MM.1S (cell line): ENCODE measurements around the gene SYP.

Experiments used
- EZH2 ChIP-seq: fragments of 300-600 bp; sonication (generic); optimal IDR thresholded peaks from 2 replicates; pipeline ENCODE3; 2017; ENCODE audit warnings: low read depth, mild to moderate bottlenecking, antibody characterized with exemption, low read length, mixed read lengths
- EZH2phosphoT487 ChIP-seq: fragments of 300-600 bp; sonication (generic); IDR thresholded peaks from 2 replicates; pipeline ENCODE4 v1.6.1; 2018; ENCODE audit warnings: antibody characterized with exemption, low read length

- TF ChIP-seq EZH2phosphoT487 (no peak), EZH2 (no peak)
Observed at GRCh38 chrX:49249071-49249470, 49.1 kb upstream of the SYP start.
